T-helper 2 cell treated with Interferon-gamma antibody and Interleukin-4, amounts not matched to agents 100 ng/mL and 5 ng/mL, for 36 hours (primary cell): Measurements from ENCODE around the gene GALNT16. TPM values are rescaled to one million over a fixed set of nuclear protein-coding genes. Genes with fewer than 3 reads are reported as not detected.

Experiments
- intact Hi-C: fragments of 100-400 bp; cut with micrococcal nuclease; formaldehyde crosslinking; loops from one replicate; pipeline ENCODE4 v1.15.1; 2023
- total RNA-seq: library from RNA; stranded (reverse); gene quantifications from 2 replicates; pipeline ENCODE4 v1.2.3, GENCODE V29; 2022

GALNT16 gene
- total RNA-seq, 1 donor from 2014 or later, result not detected

DNA sequence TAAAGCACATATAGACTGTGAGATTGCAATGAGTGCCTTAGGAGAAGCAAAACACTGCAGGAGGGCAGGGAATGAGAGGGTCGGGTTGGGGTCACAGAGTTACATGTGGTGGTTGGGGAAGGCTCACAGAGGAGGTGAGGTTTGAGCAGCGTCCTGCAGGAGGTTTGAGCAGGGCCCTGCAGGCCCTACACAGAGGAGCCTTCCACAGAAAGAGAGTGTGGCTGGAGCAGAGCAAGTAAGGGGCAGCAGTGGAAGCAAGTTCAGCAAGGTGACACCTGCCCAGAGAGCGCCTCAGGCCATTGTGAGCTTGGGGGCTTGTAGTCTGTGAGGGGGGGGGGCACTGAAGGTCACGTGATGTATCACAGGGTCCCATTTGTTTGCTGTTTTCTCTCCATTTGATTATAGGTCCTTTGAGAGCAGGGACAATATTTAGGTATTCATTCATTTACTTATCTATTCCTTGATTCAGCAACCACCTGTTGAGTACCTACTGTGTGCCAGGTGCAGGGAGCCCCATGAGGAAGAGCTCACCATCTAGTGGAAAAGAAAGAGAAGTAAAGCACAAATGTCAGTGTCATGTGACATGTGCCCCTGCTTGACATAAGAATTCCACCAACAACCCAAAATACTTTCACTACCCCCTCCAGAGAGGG is 56.6 kb downstream of the GALNT16 start:
- intact Hi-C loops, result no loop called here

DNA sequence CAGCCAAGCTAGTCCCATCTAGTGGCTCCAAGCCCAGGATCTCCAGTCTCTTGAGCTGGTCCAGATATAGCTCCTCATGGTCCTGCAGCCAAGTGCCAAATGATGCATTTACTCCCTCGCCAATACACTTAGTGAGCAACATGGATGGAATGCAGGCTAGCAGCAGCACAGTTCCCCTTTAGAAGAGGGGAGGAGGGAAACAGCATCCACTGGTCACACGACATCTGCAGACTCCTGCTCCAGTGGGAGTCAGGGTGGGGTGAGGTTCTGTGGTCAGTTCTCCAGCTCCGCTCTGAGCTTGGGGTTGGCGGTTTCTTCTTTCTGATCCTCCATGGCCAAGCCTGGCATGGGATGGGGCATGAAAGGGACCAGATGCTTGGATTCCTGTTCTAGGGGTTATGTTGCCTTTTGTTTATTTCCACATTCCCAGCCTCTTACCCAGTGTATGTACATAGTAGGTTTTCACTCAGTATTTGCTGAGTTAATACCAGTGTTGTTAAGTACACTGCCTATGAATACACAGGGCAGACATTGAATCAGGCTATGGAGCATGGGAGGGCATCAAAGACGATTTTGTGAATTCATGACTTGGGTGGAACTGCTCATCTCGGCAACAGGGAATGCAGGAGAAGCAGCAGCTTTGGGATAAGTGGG is 57.3 kb downstream of the GALNT16 start:
- intact Hi-C loops, result no loop called here

DNA sequence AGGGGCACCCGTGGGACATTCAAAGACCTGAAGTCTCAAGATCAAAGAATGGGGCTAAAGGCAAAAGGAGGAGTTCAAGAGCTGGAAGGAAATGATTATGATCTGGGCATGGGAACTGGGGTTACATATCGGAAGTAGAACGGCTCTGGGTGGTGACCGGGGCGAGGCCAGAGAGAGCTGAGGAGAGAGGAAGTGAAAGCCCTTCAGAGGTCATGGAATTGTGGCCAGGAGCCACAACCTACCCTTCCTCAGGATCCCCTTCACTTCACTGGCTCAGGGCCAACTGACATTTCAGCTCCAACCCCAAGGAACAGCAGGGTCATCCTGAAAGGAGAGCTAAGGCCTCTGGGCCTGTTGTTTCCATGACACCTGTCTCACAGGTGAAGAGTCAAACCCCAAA is 57.8 kb downstream of the GALNT16 start:
- intact Hi-C loops, result no loop called here

DNA sequence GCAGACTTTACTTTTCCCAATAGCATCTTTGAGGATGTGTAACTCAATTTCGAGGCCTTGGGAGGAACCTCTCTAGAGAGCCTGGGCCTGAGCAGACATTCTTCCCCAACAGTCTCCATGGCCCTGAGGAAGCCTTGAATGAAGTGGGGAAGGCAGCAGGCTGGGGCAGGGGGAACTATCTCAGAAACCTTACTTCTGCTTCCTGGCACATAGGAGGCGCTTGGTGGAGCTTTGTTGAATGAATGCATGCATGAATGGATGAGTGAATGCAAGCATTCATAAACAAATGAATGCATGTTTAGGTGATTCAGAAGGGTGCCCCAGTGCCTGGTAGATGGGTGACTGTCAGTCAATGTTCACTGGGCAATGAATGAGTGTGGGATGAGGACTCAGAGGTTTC is 58.3 kb downstream of the GALNT16 start:
- intact Hi-C loops, result no loop called here

DNA sequence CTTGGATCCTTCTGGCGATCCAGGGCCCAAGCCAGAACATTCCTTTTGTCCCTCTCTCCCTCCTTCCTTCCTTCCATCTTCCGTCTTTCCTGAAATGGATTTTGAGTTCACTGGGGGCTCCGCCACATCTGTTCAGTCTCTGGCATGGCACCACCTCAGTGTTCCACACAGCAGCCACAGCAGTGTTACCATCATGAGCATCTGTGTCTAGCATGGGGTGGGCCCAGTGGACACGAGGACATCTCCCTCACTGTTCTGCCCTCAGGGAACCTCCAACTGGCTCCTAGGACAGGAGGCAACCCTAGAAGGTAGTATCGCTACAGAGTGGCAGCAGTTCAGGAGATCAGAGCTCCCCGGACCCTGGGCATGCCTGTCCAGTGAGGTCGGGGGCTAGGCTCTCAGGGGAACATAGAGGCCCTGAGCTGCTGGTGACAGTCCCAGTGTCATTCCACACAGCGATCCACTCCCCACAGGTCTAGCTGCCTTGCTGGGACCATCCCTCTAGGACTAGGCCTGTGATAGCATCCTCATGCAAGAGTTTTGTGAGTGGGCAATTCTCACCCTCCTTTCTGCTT is 59.0 kb downstream of the GALNT16 start:
- intact Hi-C loops, result no loop called here

DNA sequence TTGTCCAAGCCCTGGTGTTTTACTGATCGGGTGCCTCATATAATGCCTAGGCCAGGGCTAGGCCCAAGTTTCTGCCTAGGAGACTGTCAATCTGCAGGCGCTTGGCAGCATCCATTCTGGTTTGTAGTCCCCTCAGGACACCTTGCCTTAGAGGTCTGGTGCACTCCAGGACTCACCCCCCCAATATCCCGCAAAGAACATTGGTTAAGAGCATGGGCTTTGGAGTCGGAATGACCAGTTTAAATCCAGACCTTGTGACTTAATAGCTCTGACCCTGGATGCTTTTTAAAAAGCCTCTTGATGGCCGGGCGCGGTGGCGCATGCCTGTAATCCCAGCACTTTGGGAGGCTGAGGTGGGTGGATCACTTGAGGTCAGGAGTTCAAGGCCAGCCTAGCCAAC is 60.0 kb downstream of the GALNT16 start:
- intact Hi-C loops, result no loop called here

DNA sequence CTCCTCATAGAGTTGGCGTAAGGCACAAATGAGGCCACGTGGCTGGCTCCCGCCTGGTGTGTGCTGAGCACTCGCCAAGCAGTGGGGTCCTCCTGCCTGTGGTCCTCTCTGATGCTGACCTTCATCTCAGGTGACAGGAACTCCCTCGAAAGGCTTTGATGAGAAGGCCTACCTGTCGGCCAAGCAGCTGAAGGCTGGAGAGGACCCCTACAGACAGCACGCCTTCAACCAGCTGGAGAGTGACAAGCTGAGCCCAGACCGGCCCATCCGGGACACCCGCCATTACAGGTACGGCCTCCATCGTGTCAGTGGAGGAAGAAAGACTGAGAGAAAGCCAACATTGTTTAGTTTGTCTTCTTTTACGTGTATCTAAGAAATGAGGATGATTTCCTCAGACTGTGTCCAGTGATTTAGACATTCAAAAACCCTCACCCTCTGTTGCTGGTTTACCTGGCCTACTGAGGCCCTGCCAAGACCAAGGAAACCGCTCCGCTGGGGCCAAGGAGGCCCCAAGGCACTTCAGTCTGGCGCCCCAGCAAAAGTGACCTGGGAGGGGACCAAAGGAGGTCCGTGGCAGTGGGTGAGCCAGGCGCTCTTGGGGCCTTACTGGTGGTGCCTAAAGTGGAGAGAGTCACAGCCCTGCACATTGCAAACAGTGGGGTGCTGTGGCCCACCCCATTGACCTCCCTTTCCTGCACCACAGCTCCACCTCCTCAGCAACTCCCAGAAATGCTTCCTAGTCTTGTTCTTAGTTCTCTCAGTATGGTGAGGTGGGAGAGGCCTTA is 60.8 kb downstream of the GALNT16 start:
- intact Hi-C loops, result no loop called here

DNA sequence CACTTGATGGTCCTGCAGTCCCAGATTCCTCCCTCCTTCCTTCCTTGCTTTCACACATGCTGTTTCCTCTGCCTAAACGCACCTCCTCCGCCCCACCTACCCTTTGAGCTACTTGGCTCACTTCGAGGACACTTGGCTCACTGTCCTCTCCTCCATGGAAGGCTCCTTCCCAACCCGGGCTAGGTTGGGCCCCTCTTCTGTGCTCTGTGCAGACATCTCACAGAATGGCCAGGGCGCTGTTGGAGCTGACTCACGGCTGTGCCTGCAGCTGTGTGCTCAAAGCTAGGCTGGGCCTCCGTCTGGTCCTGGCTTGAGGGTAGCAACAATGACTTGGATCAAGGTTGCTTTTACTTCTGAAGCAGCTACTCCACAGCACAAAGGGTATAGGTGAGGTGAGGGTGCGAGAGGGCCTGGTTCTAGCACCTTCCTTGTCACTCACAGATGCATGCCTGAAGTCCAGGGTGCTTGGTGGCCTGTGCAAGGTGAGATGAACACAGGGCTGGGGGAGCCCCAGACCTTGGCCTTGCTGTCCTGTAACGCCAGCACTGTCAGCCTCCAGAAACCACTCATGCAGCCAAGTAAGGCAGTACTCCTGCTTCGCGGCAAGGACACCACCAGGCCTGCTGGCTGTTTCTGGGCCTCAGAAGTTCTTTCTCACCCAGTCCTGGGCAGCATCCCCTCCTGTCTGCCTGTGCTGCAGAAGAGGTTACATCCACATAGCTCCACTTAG is 61.8 kb downstream of the GALNT16 start:
- intact Hi-C loops, result no loop called here

DNA sequence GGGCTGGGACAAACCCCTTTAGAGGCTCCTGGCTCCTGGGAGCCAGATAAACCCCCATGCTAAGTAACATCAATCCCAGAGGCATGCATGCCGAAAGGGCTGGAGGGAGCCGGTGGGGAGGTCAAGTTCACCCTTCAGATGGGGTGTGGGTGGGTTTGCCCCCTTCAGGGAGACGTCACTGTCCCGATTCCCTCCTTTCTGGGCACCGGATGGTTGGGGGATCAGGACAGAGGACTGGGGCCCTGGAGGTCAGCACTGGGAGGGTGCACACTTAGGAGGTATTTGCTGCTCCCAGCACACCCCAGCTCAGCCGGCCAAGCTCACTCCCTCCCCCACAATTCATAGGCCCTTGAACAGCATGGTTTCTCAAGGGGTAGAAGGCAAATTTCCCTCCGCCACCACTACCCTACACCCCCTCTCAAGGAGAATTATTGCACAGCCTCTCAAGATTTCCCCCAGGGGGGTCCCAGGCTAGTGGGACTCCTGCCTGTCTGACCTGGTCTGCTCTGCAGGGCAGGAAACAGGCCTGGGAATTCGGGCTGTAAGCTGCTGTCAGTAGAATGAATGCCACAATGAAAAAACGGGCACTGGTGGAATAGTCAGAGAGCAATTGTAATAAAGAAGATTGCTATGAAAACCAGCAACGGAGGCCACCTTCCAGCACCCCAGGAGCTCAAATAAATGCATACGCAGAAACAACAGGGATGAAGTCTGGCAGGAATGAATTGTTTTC is 63.5 kb downstream of the GALNT16 start:
- intact Hi-C loops, result no loop called here

DNA sequence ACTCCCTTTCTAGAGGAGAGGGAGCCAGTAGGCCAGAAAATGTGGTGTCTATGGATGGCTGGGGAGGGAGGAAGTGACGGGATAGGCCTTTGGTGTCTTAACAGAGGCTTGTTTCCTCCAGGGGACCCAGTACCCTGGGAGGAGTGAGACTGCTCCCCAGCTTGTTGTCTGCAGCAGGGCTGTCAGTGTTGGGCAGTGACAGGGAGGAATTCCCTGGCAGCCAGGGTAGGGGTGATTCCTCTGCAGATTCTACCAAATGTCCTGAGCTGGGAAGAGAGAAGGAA is 64.0 kb downstream of the GALNT16 start:
- intact Hi-C loops, result no loop called here

DNA sequence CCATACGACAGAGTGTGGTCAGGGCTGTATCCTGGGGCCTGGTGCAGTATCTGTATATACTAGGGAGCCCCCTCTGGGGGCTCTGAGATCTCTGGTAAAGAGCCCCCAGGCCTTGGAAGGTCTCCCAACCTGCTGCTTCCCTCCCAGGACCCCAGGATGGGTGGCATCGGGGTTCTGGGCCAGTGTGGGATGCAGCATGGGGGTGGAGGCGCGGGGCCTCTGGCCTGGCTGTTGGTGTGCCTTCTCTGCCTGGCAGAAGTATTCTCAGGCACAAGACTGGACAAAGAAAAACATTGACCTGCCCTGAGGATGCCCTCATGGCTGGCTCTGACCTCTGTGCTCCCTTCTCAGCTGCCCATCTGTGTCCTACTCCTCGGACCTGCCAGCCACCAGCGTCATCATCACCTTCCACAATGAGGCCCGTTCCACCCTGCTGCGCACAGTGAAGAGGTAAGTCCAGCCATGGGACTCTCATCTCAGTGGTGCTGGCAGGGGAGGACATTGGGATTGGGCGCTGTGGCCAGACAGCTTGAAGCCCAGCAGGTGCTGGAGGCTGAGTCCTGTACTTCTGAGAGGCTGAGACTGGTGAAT is 64.5 kb downstream of the GALNT16 start:
- intact Hi-C loops, result no loop called here

DNA sequence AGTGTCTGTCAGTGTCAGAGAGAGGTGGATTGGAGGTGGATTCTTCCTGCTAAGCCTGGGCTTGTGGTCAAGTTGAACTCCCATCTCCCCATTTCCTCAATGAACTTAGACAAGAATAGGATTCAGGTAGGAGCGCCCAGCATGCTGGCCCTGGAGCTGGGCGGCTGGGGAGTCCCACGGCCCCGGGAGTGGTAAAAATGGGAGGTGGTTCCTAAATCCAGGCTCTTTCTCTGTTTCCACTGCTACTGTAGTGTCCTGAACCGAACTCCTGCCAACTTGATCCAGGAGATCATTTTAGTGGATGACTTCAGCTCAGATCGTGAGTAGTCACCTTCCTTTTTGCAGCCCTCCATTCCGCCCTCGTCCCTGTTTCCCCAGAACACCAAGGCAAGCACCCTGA is 65.1 kb downstream of the GALNT16 start:
- intact Hi-C loops, result no loop called here

DNA sequence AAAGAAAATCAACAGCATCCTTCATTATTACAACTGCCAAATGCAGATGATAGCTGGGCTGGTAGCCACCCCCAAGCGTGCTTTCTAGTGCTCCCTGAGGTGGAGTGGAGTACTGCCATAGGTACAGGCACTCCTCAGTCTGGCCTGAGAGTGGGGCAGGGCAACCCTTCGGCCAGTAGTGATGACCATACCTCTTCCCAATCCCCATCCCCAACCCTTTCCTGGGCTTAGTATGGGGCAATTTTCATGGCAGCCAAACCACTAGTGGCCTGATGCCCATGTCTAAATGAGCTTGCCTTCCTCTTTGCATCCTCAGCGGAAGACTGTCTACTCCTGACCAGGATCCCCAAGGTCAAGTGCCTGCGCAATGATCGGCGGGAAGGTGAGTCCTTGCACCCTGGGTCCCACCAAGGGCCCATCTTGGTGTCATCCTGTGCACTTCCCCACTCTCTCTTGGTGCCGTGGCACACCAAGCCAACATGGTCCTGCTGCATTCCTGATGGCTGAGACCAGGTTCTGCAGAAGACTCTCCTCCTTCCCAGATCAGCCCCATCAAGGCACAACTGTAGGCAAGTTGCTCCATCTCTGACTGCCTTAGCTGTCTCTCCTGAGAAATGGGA is 65.8 kb downstream of the GALNT16 start:
- intact Hi-C loops, result no loop called here

DNA sequence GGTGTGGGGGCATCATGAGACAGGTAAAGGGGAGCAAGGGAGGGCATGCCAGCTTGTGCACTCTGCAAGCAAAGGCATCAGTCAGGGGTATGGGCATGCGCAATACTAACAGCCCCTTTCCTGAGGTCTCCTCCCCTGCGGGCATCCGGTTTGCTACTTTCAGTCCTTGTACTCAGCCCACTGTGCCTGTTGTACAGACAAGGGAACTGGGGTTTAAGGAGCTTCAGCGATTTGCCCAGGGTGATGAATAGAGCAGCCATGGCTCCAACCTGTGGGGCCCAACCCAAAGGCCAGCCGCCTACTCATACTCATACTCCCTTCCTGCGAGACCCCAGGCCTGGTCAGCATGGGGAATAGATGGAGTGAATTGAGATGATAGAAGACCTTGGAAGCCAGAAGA is 66.7 kb downstream of the GALNT16 start:
- intact Hi-C loops, result no loop called here

DNA sequence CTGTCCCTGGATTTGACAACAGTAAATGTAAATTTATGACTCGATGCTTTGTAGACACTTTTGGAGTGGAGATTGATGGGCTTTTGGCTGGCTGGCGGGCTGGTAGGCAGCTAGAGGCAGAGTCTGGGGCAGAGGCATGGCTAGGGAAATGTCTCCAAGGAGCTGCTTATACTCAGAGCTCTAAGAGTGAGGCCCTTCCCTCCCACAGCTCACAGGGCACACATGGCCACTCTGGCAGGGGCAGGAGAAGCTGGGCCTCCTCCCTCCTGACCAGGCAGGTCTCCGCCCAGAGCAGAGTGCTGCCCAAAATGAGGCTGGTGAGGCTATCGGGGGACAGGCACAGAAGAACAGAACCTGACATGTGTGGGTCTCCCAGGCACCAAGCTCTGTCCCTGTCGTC is 67.5 kb downstream of the GALNT16 start:
- intact Hi-C loops, result no loop called here

DNA sequence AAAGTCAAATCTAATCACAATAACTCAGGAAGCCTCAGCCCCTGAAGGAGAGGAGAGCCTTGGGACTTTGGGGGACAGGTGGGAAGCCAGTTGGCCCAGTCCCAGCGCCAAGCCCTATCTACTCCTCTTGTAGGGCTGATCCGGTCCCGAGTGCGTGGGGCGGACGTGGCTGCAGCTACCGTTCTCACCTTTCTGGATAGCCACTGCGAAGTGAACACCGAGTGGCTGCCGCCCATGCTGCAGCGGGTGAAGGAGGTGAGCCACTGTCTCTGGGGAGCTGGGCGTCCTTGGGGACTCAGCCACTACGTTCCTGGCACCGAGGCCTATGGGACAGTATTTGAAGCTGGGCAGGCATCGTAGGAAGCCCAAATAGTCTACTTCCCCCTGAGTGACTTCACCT is 68.4 kb downstream of the GALNT16 start:
- intact Hi-C loops, result no loop called here

DNA sequence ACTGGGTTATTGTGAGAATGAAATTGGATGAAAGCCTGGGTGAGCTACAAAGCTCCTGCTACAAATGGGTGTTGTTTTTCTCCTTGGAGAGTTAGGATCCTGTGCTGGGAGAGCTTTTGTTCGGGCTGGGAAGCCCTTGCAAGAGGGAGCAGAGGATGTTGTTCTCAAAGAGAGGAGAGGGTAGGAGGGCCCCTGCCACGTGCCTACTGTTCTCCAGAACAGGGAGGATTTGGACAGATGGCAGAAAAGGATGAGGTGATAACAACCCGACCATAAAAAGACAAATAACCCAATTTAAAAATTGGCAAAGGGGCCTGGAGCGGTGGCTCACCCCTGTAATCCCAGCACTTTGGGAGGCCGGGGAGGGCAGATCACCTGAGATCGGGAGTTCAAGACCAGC is 68.8 kb downstream of the GALNT16 start:
- intact Hi-C loops, result no loop called here

DNA sequence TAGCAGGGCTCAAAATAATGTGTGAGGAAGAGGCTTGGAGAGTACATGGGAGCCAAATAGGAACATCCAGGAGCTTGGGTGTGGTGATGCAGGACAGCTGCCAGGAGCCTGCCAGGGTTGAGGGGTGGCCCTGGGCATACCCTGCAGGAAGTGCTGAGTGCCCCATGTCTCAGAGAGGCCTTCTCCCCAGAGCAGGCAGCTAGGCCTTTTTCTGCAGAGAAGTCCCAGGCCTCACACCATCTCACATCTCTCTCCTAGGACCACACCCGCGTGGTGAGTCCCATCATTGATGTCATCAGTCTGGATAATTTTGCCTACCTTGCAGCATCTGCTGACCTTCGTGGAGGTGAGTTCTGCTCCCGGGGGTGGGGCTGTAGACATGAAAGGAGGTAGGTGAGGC is 71.2 kb downstream of the GALNT16 start:
- intact Hi-C loops, result no loop called here

DNA sequence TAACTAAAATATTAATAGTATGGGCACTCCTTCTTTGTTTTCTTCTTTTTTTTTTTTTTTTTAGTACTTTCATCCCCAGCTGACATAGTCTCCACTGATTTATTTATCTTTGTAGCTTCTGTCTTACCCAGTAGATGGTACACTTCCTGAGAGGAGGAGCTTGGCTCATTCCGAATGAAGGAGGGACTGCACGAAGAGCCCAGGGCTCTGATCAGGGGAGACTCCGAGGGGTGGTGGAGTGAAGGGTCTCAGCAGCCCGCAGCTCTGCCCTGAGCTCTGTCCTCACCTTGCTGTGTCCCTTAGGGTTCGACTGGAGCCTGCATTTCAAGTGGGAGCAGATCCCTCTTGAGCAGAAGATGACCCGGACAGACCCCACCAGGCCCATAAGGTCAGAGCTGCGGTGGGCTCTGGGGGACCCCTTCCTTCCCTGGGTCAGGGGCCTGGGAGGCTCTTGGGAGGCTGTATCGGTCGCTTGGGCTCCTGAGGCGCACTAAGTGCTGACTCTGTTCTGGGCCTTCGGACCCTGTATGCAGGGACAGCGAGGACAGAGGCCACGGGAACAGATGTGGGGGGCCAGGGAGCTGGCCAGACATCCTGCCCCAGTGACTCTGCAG is 72.9 kb downstream of the GALNT16 start:
- intact Hi-C loops, result no loop called here

DNA sequence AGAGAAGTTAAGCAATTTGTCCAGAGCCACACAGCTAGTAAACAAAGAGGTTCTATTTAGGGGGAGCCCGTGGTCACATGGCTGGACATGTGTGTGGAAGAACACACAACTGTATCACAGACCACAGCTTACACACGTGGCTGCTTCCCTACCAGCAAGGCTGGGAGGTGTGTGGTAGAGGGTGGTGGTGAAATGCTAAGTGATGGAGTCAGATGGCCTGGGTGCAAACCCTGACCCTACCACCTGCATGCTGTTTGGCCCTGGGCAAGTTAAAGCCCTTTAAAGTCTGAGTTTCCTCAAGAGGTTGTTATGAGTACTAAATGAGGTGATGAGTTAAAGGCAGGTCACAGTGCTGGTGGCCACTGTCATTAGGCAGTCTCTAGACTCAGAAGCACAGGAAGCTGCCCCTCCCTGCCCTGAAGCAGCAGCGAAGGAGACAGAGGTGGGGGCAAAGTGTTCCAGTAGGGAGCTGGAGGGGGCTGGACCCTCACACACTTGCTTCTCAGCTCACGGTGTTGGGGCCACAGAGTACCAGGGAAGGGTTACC is 73.9 kb downstream of the GALNT16 start:
- intact Hi-C loops, result no loop called here
